VCaP (cell line): ENCODE data around the gene EOGT.

ENCODE experiments used
- H3K27ac ChIP-seq: fragments of 450-650 bp; 2 replicates; pipeline ENCODE4 v1.5.1; 2017
- CTCF ChIP-seq: fragments of 450-650 bp; conservative IDR thresholded peaks from 2 replicates; pipeline ENCODE4 v1.5.1; 2017; ENCODE audit warnings: mild to moderate bottlenecking, moderate library complexity

Gene EOGT

GRCh38 chr3:68988740-68989139 lies 24.7 kb downstream of the EOGT start:
- TF ChIP-seq CTCF: no peak
- H3K27ac ChIP-seq: no peak overlapping the region

GRCh38 chr3:68987322-68987721 lies 26.2 kb downstream of the EOGT start:
- TF ChIP-seq CTCF: no peak
- H3K27ac ChIP-seq: no peak overlapping the region

- TF ChIP-seq CTCF: no peak
- no peak overlapping the region for H3K27ac ChIP-seq
Observed at GRCh38 chr3:68986496-68987208, 26.8 kb downstream of the EOGT start.

GRCh38 chr3:68985146-68985790 lies 28.2 kb downstream of the EOGT start:
- no peak for TF ChIP-seq CTCF

GRCh38 chr3:68984011-68984530 lies 29.4 kb downstream of the EOGT start:
- TF ChIP-seq CTCF: no peak
- no peak overlapping the region for H3K27ac ChIP-seq

More at GRCh38 chr3:68985146-68985790, 28.2 kb downstream of the EOGT start:
- H3K27ac ChIP-seq: no peak overlapping the region

GRCh38 chr3:68977486-68978167 lies 35.9 kb downstream of the EOGT start:
- no peak overlapping the region for H3K27ac ChIP-seq
- no peak for TF ChIP-seq CTCF

GRCh38 chr3:68974711-68975110 lies 38.8 kb downstream of the EOGT start:
- H3K27ac ChIP-seq: no peak overlapping the region
- no peak for TF ChIP-seq CTCF
